GM12801 (cell line): ENCODE measurements around the gene METTL26.

ENCODE experiments used
- TF ChIP-seq, protein P1 (sequence below): IDR thresholded peaks from one replicate; pipeline ENCODE4 v1.5.1; 2011; ENCODE audit warnings: control low read depth; ENCODE audit not compliant: insufficient read length; ENCODE audit errors: extremely low read depth

METTL26 gene

GRCh38 chr16:667113-667779, 31.1 kb upstream of the METTL26 start:
- TF ChIP-seq, protein P1, sequence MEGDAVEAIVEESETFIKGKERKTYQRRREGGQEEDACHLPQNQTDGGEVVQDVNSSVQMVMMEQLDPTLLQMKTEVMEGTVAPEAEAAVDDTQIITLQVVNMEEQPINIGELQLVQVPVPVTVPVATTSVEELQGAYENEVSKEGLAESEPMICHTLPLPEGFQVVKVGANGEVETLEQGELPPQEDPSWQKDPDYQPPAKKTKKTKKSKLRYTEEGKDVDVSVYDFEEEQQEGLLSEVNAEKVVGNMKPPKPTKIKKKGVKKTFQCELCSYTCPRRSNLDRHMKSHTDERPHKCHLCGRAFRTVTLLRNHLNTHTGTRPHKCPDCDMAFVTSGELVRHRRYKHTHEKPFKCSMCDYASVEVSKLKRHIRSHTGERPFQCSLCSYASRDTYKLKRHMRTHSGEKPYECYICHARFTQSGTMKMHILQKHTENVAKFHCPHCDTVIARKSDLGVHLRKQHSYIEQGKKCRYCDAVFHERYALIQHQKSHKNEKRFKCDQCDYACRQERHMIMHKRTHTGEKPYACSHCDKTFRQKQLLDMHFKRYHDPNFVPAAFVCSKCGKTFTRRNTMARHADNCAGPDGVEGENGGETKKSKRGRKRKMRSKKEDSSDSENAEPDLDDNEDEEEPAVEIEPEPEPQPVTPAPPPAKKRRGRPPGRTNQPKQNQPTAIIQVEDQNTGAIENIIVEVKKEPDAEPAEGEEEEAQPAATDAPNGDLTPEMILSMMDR: no peak

- TF ChIP-seq, protein P1: no peak
Measured at GRCh38 chr16:666572-666971, 30.5 kb upstream of the METTL26 start.

- TF ChIP-seq, protein P1: no peak
Measured at GRCh38 chr16:662597-662996, 26.5 kb upstream of the METTL26 start.

- TF ChIP-seq, protein P1: no peak
Measured at GRCh38 chr16:662095-662494, 26.0 kb upstream of the METTL26 start.

- TF ChIP-seq, protein P1: no peak
Measured at GRCh38 chr16:661184-661821, 25.2 kb upstream of the METTL26 start.

DNA sequence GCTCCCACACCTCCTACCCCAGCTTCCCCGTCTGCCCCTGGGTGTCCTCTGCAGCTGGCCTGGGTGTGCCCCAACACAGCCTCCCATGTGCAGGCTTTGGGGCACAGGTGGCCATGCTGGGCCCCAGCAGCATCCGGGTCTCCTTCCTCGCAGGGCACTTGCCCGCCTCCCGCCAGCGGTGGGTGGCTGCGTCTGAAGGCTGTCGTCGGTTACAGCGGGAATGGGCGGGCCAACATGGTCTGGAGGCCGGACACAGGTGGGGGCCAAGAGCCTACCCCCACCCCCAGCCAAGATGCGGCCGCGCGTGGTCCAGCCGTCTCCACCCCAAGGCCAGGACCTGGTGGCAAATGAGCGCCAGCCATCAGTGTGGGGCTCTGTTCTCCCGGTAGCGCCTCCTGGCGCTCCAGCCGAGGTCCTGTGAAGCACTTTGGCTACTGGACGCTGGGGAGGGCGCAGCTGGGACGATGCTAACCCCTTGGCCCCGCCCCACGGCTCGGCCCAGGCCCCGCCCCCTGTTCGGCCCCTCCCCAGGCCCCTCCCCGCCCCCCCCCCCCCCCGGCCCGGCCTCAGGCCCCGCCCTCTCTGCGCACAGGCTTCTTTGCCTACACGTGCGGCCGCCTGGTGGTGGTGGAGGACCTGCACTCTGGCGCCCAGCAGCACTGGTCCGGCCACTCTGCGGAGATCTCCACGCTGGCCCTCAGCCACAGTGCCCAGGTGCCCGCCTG, 24.5 kb upstream of the METTL26 start:
- TF ChIP-seq, protein P1: no peak

DNA sequence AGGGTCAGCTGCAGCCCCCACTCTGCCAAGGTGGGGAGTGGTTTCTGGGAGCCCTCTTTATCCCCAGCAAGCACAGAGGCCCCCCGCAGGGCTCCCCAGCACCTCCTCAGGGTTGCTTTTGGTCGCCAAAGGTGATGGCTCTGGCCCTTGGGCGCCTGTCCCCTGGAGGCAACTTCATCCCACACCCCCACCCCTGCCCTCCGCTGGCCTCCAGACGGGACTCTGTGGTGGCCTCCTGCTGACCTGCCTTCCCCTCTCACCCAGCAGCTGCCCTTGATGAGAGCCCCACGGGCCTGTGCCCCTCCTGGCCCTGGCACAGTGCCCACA, 24.0 kb upstream of the METTL26 start:
- TF ChIP-seq, protein P1: no peak
